HG02970 (cell line): ENCODE measurements around the gene MICA.
"Not testable (repeated sequence)": the region's sequence is repeated elsewhere in the genome, so short reads cannot be mapped to it uniquely, and the experiment has no call there.

Experiments used
- ATAC-seq: cut with Tn5 transposase; IDR thresholded peaks from one replicate; pipeline ENCODE4 v1.9.1; 2021; ENCODE audit warnings: mild to moderate bottlenecking, moderate library complexity, moderate number of reproducible peaks; ENCODE audit not compliant: unreplicated experiment, low FRiP score

Gene MICA

DNA sequence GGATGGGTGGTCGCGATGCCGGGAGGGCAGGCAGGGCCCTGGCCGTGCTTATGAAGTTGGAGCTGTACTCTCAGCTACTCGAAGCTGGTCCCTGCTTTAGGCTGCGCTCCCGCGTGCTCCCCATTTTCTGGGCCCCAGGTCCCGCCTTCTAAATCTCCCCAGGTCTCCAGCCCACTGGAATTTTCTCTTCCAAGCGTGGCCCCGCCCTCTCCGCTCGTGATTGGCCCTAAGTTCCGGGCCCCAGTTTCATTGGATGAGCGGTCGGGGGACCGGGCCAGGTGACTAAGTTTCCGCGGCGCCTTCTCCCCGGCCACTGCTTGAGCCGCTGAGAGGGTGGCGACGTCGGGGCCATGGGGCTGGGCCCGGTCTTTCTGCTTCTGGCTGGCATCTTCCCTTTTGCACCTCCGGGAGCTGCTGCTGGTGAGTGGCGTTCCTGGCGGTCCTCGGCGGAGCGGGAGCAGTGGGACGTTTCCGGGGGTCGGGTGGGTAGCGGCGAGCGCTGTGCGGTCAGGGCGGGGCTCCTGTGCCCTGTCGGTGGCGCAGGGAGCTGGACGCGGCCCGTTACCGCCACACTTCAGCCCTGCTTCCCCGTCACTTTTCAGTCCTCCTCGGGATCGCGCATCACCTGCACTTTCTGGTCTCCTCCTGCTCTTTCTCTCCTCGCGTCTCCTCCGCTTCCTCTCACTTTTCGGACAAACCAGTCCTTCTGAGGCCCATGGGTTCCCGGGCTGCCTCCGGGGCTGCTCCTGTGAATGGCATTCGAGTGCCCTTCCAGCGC, at the start of gene MICA:
TSS of gene MICA (plus strand) at position 313 of the 778 bp plus-strand sequence. CDS start at position 351, 38 bp downstream.
- peak; percentile 39 for ATAC-seq

GRCh38 chr6:31354158-31354863, 49.1 kb upstream of the MICA start:
- no peak for ATAC-seq

GRCh38 chr6:31354864-31355582, 48.4 kb upstream of the MICA start:
- no peak for ATAC-seq

GRCh38 chr6:31355583-31355948, 47.8 kb upstream of the MICA start:
- ATAC-seq: no peak

DNA sequence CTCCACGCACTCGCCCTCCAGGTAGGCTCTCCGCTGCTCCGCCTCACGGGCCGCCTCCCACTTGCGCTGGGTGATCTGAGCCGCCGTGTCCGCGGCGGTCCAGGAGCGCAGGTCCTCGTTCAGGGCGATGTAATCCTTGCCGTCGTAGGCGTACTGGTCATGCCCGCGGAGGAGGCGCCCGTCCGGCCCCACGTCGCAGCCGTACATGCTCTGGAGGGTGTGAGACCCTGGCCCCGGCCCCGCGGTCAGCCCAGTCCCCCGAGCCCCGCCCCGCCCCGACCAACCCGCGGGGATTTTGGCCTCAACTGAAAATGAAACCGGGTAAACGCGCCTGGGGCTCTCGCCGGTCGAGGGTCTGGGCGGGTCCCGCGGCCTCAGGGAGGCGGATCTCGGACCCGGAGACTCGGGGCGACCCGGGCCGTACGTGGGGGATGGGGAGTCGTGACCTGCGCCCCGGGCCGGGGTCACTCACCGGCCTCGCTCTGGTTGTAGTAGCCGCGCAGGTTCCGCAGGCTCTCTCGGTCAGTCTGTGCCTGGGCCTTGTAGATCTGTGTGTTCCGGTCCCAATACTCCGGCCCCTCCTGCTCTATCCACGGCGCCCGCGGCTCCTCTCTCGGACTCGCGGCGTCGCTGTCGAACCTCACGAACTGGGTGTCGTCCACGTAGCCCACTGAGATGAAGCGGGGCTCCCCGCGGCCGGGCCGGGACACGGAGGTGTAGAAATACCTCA, 47.0 kb upstream of the MICA start:
- ATAC-seq: peak; percentile 15

DNA sequence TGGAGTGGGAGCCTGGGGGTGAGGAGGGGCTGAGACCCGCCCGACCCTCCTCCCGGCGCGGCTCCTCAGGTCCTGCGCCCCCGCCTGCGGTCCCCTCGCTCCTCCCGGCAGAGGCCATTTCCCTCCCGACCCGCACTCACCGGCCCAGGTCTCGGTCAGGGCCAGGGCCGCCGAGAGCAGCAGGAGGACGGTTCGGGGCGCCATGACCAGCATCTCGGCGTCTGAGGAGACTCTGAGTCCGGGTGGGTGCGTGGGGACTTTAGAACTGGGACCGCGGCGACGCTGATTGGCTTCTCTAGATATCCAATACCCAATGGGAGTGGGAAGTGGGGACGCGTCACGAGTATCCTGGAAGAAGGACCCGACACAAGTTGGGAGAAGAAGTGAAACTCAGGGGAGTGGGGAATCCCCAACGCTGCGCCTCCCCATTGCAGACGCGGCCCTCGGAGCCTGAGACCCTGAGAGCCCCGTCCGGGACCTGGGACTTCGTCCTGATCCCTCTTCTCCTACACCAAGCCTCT, 46.4 kb upstream of the MICA start, which contains the start of gene HLA-B:
TSS of gene HLA-B (minus strand) at position 234 of the 521 bp plus-strand sequence. CDS start at position 213, 21 bp downstream.
- ATAC-seq: peak; percentile 95

DNA sequence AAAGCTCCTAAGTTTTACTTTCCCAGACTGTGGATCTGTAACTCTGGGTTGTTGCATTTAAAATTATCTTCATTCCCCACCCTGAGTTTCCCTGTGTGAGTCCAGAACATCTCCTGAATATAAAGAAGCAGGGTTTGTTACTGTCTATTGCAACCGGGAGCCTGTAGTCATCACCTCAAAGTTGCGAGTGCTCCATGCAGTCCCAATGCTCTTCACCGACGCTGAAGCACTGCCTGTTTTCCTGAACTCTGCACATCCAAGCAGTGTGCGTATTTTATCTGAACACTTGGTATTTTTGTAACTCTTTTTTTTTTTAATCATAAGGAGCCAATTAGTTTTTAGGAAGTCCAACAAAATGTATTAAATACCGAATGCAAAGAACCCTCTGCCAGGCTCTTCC, 45.5 kb upstream of the MICA start:
- ATAC-seq: no peak

DNA sequence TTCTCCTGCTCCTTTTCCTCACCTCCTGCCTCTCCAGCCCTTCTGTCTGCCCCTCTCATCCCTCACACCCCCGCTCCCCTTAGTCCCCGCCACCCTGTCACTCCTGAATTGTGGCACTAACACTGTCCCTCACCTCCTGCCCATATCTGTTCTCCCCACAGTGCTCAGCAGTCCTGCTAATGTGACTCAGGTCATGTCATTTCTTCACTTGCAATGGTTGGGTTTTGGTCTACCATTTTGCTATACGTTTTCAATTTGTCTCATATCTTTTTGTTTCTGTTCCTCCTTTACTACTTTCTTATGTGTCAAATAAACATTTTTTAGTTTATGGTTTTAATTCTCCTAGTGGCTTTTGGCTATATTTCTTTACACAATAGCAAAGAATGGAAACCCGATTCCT, 45.1 kb upstream of the MICA start:
- no peak for ATAC-seq

GRCh38 chr6:31359581-31359980, 43.8 kb upstream of the MICA start:
- no peak for ATAC-seq

DNA sequence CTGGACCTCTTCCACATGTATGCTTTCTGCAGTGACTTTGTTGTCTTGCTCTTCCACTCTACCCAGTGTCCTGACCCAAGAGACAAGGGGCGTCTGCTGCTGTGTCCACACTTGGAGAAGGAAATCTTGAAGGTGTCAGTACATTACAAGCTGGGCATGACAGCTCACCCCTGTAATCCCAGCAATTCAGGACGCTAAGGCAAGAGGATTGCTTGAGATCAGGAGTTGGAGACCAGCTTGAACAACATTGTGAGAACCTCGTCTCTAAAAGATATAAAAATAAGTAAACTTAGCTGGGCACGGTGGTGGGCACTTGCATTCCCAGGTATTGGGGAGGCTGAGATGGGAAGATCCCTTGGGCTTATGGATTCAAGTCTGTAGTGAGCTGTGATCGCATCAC, 40.6 kb upstream of the MICA start:
- ATAC-seq: no peak

- ATAC-seq: no peak
These were observed 39.6 kb upstream of the MICA start for GRCh38 chr6:31363811-31364210.

DNA sequence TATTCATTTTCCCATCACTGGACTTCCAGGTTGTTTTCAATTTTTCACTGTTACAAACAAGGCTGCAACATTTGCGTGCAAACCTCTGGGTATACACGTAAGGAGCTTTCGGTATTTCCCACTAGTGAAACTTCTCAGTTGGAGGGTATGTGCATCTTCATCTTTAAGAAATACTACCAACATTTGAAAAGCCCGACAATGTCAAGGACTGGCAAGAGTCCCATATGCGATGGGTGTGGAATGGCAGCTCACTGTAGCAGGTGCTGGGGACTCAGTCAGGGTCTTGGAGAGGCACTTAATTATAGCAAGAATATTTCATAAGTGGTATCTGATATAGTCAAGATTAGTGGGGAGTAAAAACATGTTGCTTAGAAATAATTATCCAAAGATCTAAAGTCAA, 37.5 kb upstream of the MICA start:
- no peak for ATAC-seq

DNA sequence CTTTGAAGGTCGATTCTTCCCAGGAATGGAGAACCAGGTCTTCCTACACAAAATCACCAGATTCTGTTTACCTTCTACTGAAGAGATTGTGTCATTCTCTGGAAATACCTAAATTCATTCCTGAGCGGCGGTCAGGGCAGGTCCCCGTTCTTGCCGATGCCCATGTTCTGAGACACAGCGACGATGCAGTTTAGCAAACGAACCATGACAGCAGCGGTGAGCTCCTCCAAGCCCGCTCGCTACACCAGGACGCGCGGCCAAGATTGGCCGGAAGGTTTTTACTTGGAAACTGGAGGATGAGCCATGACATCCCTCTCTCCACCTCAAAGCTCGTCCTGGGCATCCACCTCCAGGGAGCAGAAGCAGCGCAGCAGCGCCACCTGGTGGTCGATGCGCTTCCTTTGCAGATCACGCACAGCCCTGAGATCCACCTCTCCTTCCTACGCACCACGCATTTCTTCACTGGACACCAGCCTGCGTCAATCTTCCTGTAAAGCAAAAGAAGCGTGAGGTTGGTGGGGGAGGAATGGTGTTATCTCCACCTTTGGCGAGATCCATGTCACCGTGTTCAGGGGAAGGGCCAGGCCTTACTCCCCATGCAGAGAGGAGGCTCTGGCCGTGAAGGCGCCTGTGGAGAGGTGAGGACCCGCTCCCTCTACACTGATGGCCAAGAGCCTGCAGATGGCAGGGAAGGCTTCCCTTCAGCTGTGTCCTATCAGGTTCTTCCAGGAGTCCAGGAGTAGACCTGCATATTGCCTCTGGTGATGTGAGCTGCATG, 36.5 kb upstream of the MICA start:
- ATAC-seq: peak; percentile 82

- no peak for ATAC-seq
These were observed 34.9 kb upstream of the MICA start for GRCh38 chr6:31368461-31368860.

- not testable (repeated sequence) for ATAC-seq
These were observed 29.3 kb upstream of the MICA start for GRCh38 chr6:31374118-31374517.

GRCh38 chr6:31375699-31376098, 27.7 kb upstream of the MICA start:
- no peak for ATAC-seq

DNA sequence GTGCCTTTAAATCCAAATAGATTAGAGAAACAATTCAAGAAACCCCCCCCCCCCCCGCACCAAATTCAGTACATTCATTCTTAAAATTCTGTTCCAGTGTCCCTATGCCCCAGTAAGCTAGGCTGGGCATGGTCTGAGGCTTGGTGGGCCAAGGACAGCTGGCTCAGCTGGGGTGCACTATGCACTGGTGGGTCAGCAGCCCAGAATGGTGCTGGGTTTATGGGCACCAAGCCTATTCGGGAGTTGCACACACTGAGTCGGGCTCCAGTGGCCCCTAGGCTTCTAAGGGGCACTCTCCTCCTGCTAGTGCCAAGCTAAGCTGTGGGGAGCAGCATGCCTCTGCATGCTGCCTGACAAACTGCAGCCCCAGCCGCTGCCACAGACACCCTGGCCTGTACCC, 26.4 kb upstream of the MICA start:
- no peak for ATAC-seq

DNA sequence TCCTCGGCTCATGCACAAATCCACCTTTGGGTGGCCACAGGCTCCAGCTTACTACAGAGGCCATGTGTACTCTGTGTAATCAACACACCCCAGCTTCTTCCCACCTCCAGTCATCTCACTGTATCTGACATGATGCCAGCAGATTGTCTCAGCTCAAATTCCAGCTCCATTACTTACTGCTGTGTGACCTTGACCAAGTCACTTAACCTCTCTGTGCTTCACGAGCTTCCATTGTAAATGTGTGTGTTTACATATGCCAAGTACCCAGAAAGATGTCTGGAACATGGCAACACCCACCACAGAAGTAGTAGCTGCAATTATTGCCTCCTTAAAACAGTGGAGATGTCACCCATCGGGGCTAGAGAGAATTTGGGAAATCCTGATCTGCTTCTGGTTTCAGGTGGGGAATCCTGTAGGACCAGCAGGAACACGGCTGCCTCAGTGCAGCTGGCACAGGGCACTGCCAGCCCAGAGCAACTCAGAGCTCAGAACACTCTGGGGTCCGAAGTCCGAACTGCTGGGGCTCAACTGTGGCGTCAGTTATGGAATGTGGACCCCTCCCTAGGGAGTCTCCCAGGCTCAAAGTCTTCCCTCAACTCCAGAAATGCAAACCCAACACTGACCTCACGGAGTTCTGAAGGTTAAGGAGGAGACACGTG, 25.2 kb upstream of the MICA start:
- ATAC-seq: no peak

GRCh38 chr6:31378721-31379103, 24.7 kb upstream of the MICA start:
- no peak for ATAC-seq
